ENCODE results near the gene SLC26A1.
"Not testable (repeated sequence)": the region's sequence is repeated elsewhere in the genome, so short reads cannot be mapped to it uniquely, and the experiment has no call there.

SLC26A1 gene

GRCh38 chr4:978957-979701 is 14.1 kb downstream of the SLC26A1 start:
- DNase-seq = peak; percentile 67

- not testable (repeated sequence) for DNase-seq
These were observed 17.2 kb downstream of the SLC26A1 start for GRCh38 chr4:976016-976415.

DNA sequence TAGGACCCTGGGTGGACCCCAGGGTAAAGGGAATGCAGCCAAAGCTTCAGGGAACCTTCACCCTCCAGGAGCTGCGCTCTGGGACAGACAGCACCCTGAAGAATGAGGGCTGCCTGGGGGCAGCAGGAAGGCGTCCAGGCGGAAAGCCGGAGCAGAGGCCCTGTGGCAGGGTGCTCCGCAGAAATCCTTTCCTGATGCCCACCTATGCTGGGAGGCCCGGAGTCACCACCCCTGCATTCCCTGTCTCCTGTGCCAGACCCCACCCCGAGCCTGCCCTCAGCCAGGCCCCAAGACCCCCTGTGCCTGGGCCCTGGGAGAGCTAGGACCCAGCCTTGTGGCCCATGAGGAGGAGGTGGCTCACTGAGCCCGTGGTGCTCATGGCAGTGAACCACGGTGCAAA is 18.5 kb downstream of the SLC26A1 start:
- no peak for DNase-seq

DNA sequence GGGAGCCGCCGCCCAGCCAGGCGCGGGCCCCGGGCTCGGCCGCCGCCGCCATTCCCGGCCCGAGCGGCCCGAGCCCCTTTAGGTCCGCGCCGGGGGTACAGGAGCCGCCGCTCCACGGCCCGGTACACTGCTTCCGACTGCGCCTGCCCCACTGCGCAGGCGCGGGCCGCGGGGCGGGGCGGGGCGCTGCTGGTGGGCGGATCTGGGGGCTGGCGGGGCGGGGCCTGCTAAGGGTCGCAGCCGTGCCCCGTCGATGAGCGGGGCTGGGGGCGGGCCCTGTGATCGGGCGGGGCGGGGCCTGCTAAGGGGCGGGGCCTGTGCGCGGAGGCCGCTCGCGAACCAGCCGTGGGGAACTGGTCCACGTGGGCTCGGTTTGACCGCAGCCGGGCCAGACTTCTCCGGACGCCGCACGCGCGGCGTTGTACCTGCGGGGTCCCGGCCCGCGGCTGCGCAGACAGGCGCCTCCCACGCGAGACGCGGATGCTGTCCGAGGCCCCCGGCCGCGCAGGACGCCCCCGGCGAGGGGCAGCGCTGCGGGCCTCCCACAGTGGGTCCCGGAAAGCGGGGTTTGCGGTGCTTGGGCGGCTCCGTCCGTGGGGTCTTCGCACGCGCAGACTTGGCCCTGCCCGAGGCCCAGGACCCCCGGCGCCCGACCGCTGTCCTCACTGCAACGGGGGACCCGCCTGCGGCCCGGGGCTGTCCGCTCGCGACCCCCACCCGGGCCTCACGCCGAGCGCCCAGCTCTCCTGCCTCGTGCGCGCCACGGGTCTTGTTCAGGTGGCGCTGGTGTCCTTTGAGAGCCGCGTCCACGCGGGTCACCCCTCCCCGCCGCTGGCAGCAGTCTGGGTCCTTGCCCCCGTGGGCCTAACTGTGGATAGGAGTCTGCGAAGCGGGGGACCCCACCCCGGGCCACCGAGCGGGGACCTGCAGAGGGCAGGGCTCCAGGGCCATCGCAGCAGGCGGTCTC is 19.5 kb downstream of the SLC26A1 start, which contains the start of gene DGKQ:
TSS of gene DGKQ (minus strand) at position 139 of the 967 bp plus-strand sequence. CDS start at position 52, 87 bp downstream.
- DNase-seq = no peak

- no peak for DNase-seq
These were observed 20.4 kb downstream of the SLC26A1 start for GRCh38 chr4:972651-973424.

DNA sequence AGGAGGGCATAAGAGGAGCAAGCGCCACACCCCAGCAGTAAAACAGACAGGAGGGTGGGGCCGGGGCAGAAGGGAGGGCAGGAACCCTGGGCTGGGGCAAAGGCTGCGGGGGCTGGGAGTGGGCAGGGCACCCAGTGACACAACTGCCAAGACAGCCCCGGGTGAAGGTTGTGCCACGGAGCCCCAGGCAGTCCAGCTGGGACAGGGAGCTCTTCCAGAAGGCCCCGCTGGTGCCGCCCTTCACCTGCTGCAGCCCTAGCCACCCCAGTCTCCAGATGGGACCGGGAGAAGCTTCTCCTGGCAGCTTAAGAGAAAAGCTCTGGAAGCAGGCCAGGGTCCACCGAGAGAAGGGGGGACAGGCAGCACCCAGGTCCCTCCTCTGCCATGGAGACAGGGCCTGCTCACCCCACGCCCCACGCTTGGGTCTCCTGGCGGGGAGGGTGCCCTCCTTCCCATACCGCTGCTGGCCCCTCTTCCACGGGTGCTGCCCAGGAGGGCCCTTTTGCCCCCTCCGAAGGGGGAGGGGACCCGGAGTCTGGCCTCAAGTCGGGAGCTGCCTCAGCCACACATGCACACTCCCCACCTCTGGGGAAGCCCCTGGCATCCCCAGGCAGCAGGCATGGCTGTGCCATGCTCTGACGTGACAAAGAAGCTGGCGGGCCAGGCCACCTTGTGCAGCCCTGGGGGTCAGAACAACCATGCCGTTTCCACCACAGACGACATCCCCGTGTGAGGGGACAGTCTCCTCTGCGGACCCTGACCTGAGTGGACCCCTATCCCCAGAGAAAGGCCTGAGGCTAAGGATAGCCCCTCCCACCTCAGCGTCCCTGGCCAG is 21.3 kb downstream of the SLC26A1 start:
- DNase-seq = no peak

DNA sequence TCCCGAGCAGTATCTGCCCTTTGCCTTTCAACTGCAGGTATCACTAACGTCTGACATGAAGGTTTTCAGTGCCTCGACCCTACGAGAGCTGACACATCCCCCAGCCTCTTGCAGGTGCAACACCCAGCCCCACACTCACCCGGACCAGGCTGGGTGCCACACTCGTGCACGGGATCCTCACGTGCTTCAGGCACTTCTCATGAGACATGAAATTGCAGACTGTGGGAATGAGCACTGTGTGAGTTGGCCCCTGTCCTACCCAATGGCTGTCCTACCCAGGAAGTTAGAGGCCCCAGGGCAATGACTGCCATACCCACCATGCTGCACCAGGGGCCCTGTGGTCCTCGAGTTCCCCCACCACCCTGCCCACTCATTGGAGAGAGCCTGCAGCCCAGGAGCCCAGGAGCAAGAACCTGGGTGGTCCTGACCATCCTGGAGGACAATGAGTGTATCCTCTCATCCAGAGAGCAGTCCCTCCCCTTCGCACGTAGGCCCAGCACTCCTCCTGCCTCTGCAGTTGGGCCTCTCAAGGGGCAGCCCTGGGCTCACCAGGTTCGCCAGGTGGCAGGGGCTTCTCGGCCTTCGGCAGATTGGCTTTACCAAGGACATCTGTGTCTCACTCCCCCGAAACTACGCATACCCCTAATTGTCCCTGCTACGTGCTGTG is 22.2 kb downstream of the SLC26A1 start:
- DNase-seq = no peak

DNA sequence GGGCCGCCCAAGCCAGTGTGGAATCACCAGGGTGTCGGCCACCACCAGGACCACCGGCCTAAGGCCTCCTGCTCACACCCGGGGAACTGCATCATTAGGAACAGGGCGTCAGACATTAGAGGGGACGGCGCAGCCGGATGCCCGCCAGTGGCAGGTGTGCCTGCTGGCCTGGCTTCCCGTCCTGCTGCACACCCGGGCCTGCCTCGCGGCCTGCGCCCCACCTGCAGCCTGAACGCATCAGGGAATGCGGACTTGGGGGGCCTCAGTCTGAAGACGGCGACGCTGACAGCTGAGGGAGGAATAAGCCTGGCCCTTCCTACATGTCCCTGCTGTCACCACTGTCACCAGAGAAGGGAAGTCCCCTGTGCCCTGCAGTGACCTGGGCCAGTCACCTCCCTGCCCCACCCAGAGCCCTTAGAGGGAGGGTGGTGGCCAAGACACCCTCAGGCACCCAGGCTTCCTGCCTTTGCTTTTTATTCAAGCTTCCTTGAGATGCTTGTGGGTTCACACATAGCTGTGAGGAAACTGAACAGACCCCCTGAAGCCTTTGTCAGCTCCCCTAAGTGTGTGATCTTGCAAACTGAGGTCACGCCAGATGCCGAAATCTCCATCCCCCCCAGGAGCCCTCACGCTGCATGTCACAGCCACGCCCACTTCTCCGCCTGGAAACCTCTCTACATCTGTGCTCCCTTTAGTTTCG is 23.0 kb downstream of the SLC26A1 start:
- DNase-seq = no peak

- no peak for DNase-seq
These were observed 24.4 kb downstream of the SLC26A1 start for GRCh38 chr4:968621-969394.

GRCh38 chr4:968221-968620 is 25.0 kb downstream of the SLC26A1 start:
- no peak for DNase-seq

GRCh38 chr4:967113-968104 is 25.8 kb downstream of the SLC26A1 start:
- no peak for DNase-seq

DNA sequence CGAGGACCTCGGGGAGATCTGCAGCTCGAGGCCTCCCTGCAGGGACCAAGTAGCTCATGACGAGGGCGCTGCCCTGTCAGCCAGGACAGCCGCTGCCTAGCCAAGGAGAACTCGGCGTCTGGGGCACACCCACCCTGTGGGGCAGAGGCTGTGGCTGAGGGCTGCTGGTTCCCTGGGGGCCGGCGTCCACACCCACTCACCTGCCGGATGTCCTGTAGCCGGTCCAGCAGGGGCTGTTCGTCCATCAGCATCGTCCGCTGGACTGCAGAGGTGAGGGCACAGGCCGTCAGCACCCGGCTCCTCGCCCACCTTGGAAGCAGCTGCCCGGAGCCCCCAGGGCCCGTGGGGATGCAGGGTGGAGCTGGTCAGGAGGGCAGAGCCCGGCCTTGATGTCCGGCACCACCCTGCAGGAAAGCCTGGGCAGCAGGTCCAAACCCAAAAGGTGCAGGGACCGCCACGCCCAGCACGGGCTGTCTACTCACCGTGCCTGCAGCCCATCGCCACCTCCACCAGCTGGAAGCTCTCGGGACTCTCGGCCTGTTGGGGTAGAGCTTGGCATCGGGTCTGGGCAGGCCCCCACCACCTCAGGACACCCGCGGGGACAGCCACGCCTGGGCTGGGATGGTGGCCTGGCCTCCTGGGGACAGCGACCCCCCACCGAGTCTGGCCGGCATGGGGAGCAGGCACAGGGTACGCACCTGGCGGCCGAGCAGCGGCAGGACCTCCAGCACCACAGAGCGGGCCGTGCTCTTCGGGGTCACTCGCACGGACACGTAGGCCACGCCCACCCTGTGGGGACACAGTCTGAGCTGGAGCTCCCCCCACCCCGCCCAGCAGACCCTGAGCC is 26.7 kb downstream of the SLC26A1 start:
- no peak for DNase-seq

DNA sequence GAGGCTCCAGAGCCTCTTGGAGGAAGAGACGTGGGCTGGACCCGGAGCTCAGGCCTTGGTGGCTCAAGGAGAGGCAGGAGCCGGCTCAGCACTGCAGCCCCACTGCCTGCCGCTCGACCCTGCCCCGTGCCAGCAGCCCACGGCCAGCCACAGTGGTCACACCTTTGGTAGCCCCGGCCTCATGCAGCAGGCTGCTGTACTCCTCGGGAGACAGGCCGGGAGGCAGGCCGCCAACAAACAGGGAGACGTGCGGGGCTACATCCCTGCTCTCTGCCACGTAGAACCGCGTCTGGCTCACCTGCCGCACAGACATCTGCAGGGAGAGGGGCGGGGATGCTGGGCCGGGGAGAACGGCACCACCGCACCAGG is 27.5 kb downstream of the SLC26A1 start:
- no peak for DNase-seq

GRCh38 chr4:965048-965765 is 28.0 kb downstream of the SLC26A1 start:
- DNase-seq = no peak

DNA sequence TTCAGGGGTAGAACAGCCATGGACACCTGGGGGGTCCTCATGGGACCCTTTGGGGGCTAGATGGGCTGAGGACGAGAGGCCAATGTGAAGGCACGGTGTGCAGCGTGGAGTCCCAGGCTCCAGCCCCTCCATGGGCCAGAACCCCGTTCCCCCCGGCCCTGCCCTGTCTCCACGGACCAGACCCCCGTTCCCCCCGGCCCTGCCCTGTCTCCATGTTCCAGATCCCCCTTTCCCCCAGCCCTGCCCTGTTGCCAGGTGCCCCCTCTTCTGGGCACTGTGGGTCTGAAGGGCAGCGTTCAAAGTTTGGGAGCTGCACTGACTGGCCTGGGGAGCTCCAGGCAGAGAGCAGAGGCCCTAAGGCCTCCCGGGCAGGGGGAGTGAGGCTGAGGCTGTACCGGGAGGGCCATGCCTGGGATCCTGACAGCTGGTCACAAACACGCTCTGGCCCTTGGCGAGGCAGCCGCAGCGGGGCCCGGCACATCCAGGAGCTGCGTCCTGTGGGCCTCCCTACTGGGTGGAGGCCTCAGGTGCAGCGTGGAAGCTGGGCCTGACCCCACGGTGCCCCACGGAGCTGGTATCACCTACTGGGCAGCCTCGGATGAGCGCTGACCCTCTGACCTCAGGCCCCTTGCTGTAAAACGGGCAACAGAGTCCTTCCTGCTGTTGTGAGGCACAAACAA is 28.7 kb downstream of the SLC26A1 start:
- no peak for DNase-seq
